Lower leg skin (tissue), 3 donors: Measurements from ENCODE around the gene NUTM1.

ENCODE experiments used
- CTCF ChIP-seq, 3 donors: fragments of 450-650 bp; IDR thresholded peaks; one replicate each; pipeline ENCODE4 v1.5.1; 2016; ENCODE audit warnings: antibody characterized with exemption in 3 of 3, mild to moderate bottlenecking in 3 of 3, moderate library complexity in 2 of 3
- POLR2A ChIP-seq, 2 donors: fragments of 450-650 bp; IDR thresholded peaks; one replicate each; pipeline ENCODE4 v1.6.1; 2016 to 2017; ENCODE audit warnings: antibody characterized with exemption in 2 of 2, mild to moderate bottlenecking in 1 of 2, moderate library complexity in 1 of 2

- TF ChIP-seq CTCF (IDR thresholded peaks at IDR 0.05) (no peak), POLR2A (IDR thresholded peaks at IDR 0.05) (no peak)
Observed at GRCh38 chr15:34370129-34370528, 27.0 kb downstream of the NUTM1 start.
